ENCODE results near the gene TRPV2.
"Not testable (repeated sequence)": the region's sequence is repeated elsewhere in the genome, so short reads cannot be mapped to it uniquely, and the experiment has no call there.

TRPV2 gene

DNA sequence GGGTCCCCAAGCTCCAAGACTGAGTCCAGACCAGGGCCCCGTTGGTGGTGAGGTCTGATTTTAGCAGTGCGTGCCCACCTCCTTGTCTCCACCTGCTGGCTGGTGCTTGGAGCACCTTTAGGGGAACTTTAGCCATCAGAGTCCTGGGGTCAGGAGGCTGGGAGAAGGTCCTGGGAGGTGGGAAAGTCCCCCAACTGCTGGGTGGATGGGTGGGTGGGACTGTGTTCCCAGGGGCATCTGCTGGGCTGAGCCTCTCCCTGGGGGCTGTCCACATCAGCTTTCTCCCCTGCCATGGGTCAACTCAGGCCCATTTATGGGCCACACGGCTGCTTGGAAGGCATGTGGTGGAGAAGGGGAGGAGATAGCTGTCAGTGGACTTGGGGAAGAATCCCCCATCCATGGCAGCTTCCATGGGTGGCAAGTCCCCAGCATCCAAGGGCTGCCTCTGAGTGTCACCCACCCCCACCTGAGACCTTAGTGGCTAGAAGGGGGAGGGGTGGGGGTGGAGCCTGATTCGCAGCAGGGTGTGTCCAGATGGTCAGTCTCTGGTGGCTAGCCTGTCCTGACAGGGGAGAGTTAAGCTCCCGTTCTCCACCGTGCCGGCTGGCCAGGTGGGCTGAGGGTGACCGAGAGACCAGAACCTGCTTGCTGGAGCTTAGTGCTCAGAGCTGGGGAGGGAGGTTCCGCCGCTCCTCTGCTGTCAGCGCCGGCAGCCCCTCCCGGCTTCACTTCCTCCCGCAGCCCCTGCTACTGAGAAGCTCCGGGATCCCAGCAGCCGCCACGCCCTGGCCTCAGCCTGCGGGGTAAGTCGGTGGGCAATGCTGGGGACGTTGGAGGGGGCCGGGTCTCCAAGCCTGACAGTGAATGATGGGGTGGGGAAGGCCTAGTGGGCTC lies at the start of gene TRPV2:
TRPV2 (plus strand) TSS at position 541 of the 894 bp plus-strand sequence. CDS start 2,098 bp downstream, outside the sequence.
- peak; percentile 59 for DNase-seq (ENCODE audit: low spot score)

DNA sequence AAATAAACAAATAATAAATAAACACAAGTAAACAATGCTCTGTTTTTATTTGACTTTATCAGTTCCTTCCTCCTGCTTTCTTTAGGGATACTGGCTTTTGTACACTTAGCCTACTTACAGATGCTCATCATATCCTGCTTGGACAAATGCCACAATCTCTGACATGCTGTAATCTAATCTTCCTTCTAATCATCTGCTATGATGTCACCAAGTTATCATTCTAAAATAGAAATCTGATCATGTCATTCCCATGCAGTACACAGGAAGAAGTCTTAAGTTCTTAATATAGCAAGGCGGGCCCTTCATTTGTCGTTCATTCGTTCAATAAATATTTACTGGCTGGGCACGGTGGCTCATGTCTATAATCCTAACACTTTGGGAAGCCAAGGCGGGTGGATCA lies 43.6 kb upstream of the TRPV2 start:
- no peak for DNase-seq (ENCODE audit: low spot score)

DNA sequence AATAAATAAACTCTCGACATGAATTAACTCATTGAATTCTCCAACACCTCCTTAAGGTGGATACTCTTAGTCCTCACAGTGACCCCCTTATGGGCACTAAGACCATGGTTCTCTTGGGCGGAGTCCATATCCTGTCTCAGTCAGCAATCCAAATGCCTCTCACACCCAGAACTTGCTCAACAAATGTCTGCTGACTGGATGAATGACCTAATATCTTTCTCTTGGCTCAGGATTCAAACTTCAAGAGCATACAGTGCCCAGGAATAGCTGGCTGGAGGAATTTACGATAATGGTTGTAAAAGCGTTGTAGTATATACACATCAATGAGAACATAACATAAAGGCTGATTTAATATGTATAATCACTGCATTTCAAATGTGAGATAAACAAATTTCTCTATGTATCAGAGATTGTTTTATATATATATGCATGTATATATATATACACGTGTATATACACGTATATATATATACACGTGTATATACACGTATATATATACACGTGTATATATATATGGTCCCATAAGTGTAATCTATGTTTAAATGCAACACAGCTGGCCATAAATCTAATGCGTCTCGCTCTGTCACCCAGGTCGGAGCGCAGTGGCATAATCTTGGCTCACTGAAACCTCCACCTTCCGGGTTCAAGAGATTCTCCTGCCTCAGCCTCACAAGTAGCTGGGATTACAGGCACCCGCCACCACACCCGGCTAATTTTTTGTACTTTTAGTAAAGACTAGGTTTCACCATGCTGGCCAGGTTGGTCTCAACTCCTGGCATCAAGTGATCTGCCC lies 41.0 kb upstream of the TRPV2 start:
- DNase-seq (ENCODE audit: low spot score): no peak

DNA sequence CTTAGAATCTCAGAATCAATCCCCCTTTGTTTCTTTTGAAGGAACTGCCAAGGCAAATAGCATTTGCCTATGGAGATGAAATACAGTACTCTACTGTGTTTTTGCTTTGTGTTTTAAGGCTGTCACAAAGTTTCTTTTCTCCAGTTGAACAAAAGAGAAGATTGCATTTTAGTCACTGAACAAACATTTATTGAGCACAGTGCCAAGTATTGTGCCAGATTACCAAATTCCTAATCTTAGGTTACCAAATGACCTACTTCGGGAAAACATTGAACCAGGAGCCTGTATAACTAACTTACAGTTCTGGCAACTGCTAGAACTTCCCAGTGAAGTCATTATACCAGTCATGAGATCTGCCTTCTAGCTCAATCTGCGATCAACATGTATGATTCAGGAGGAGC lies 37.4 kb upstream of the TRPV2 start:
- no peak for DNase-seq (ENCODE audit: low spot score)

DNA sequence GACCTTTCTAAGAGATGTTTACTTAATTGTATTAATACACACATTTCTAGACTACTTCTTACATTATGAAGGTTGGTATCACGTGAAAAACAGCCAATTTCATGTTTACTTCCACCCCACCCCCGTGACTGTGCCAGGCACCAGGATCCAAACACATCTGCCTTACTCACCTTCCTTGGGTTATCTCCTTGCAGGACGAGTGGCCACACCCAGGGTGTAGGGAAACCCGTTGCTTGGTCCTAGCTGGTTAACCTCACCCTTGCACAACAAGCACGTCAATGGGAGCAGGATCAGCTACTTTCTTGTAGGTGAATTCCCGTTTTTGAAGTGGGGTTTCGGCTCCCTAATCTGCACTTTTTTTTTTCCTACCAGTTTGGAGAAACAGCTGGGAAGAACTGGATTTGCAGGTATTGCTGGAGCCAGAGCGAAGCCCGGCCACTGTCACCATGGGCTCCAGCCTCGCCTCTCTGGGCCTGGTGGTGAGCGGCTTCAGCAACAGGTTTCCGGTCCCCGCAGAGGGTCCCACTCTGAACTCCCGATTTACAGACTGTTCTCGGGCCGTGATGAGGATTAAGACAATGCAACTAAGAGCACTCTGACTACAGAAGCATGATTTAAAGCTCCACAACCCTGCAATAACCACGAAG lies 36.6 kb upstream of the TRPV2 start:
- DNase-seq (ENCODE audit: low spot score): no peak

GRCh38 chr17:16379654-16380053 lies 35.7 kb upstream of the TRPV2 start:
- no peak for DNase-seq (ENCODE audit: low spot score)

- peak; percentile 97 for DNase-seq (ENCODE audit: low spot score)
These were observed 34.5 kb upstream of the TRPV2 start, which contains the start of gene UBB for GRCh38 chr17:16380640-16381495. UBB (plus strand) TSS chr17:16381091; CDS start chr17:16381908, 817 bp downstream.

DNA sequence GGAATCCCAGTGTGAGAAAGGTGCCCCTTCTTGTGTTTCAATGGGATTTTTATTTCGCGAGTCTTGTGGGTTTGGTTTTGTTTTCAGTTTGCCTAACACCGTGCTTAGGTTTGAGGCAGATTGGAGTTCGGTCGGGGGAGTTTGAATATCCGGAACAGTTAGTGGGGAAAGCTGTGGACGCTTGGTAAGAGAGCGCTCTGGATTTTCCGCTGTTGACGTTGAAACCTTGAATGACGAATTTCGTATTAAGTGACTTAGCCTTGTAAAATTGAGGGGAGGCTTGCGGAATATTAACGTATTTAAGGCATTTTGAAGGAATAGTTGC lies 33.9 kb upstream of the TRPV2 start:
- DNase-seq (ENCODE audit: low spot score): no peak

- no peak for DNase-seq (ENCODE audit: low spot score)
These were observed 32.2 kb upstream of the TRPV2 start for GRCh38 chr17:16383216-16383615.

DNA sequence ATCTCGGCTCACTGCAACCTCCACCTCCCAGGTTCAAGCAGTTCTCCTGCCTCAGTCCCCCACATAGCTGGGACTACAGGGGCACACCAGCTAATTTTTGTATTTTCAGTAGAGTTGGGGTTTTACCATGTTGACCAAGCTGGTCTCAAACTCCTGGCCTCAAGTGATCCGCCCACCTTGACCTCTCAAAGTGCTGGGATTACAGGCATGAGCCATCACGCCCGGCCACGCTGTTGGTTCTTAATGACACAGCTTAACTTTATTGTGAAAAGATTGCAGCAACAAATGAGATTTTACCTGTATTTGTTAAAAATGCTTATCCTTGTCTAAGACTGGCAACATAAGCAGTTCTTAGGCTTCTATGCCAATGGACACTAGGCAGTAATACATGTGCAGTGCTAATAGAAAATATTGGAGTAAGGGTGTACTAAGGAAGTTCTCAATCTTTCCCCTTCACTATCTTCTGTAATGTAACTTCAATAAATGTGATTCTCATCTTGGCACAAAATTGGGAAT lies 31.5 kb upstream of the TRPV2 start:
- no peak for DNase-seq (ENCODE audit: low spot score)

DNA sequence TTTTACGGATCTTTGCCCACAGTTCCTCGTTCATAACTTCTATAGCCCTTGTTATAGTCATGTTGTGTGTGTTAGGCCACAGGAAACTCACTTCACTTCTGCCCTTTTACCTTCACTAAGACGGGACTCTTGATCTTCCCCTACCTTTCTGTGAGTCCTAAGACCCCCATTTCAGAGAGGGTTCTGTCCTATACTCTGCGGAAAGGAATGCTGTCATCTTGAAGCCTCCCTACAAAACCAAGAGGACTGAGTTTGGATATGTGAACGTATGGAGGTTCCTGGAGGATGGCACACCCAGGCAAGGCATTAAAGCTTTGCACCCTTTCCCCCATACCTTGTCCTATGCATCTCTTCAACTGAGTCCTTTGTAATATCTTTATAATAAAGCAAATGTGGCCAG lies 30.8 kb upstream of the TRPV2 start:
- DNase-seq (ENCODE audit: low spot score): no peak

DNA sequence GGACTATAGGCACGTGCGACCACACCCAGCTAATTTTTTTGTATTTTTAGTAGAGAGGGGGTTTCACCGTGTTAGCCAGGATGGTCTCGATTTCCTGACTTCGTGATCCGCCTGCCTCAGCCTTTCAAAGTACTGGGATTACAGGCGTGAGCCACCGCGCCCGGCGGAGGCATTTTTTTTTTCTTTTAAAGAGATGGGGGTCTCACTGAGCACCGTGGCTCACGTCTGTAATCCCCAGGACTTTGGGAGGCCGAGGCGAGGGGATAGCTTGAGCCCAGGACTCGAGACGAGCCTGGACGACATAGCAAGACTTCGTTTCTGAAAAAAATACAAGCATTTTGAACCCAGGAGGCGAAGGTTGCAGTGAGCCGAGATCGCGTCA lies 29.3 kb upstream of the TRPV2 start:
- not testable (repeated sequence) for DNase-seq (ENCODE audit: low spot score)

- no peak for DNase-seq (ENCODE audit: low spot score)
These were observed 23.9 kb upstream of the TRPV2 start for GRCh38 chr17:16391451-16391850.

GRCh38 chr17:16392491-16392890 lies 22.9 kb upstream of the TRPV2 start:
- DNase-seq (ENCODE audit: low spot score): not testable (repeated sequence)

DNA sequence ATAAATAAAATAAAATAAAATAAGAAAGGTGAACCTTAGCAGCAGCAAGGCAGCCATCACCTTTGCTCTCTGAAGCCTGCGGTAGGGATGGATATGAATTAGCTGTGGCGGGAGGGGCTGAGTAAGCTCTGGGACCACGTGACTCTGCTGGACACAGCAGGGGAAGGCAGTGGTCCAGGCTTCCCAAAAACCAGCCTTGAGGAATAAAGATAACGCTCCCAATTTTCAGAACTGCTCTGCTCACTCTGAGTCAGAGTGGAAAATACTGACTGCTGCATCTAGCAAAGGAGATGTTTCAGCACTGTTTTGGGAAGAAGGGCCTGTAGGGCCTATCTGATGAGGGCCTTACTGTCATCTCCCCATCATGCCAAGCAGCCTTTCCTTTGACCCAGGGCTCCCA lies 19.5 kb upstream of the TRPV2 start:
- DNase-seq (ENCODE audit: low spot score): not testable (repeated sequence)

DNA sequence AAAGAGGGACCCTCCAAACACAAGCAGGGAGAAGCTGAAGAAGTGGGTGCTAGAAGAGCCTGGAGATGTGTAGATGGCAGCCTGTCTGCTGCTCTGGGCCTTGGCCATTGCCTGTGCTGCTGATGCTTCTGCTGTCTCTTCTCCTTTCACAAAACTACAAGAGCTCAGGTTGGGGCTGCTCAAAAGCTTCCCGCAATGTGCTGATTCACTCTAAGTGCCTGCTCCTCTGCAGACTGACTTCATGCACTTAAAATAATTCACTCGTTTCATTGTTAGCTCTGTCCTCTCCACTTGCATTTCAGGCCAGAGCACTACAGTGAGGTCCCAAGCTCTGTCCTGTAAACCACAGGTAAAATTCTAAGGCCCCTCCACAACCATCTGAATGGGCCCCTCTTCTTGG lies 18.7 kb upstream of the TRPV2 start:
- DNase-seq (ENCODE audit: low spot score): not testable (repeated sequence)

DNA sequence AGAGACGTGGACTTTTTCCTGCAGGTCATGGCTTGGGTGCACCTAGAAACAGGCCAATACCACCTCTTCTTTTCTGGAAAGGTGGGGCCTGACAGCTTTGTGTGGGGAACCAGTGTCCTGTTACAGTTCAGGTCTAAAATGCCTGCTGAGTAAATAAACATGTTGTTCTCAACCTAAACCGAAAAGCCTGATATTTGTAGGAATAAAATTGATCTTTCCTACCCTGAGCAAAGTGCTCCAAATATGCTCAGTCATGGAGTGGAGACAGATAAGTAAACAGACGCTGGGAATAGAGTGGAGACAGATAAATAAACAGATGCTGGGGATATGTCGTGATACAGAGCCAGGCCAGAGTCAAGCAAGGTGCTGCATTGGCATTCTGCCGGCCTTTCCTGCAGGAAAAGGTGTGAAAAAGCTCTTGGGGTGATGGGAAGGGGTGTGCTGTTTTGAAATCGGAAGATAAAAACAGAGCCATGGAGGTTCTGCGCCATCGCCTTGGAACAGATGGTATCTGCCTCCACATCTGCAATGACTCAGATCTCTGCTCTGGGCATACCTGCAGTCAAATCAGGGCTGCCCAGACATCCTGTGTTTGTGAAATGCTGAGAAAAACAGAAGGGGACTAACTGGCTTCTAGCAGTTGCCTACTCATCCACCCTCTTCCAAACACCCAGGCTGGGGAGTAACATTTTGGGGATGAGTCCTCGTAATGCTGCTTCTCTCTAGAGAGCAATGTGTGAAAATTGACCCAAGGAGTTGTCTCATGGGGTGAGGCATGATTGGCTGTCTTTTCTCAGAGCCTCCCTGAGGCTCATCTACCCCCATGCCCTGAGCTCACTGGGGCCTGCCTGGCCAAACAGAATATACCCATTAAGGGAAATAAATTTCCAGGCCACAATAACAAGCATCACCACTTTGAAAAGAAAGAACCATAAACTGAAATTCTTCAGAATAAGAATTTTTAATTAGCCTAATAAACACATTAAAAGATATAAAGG lies 16.8 kb upstream of the TRPV2 start:
- peak; percentile 76 for DNase-seq (ENCODE audit: low spot score)

- DNase-seq (ENCODE audit: low spot score): not testable (repeated sequence)
These were observed 11.5 kb upstream of the TRPV2 start for GRCh38 chr17:16403847-16404246.

GRCh38 chr17:16406742-16407674 lies 8.4 kb upstream of the TRPV2 start:
- no peak for DNase-seq (ENCODE audit: low spot score)

Data from activated CD4-positive, alpha-beta T cell treated with anti-CD3 and anti-CD28 coated beads, Interleukin-2, Interleukin-4, amounts not matched to agents 100 ng/mL and 50 ng/mL, durations not matched to agents 16 hours and 8 hours (primary cell).